Kidney tubule cell (primary cell): ENCODE data around the gene TEX14.

ENCODE experiments used
- DNase-seq: peaks from one replicate; pipeline ENCODE4 v3.0.0-alpha.2; 2018; ENCODE audit warnings: low spot score

TEX14 gene

GRCh38 chr17:58658804-58659713 is 32.8 kb downstream of the TEX14 start:
- DNase-seq: peak; percentile 99

GRCh38 chr17:58657962-58658803 is 33.7 kb downstream of the TEX14 start:
- DNase-seq: peak; percentile 40

- peak; percentile 72 for DNase-seq
Measured at GRCh38 chr17:58648236-58648635, 43.6 kb downstream of the TEX14 start.

GRCh38 chr17:58643147-58643546 is 48.7 kb downstream of the TEX14 start:
- DNase-seq: peak; percentile 84

GRCh38 chr17:58641887-58642311 is 49.9 kb downstream of the TEX14 start:
- peak; percentile 37 for DNase-seq

GRCh38 chr17:58640202-58640601 is 51.6 kb downstream of the TEX14 start:
- no peak for DNase-seq

GRCh38 chr17:58639681-58640080 is 52.2 kb downstream of the TEX14 start:
- DNase-seq: no peak

- DNase-seq: no peak
Measured at GRCh38 chr17:58637011-58637570, 54.8 kb downstream of the TEX14 start.

- DNase-seq: no peak
Measured at GRCh38 chr17:58632324-58633314, 59.2 kb downstream of the TEX14 start.

GRCh38 chr17:58631523-58632323 is 60.1 kb downstream of the TEX14 start:
- peak; percentile 99 for DNase-seq

- DNase-seq: no peak
Measured at GRCh38 chr17:58630883-58631522, 60.8 kb downstream of the TEX14 start.

- DNase-seq: no peak
Measured at GRCh38 chr17:58626905-58627304, 64.9 kb downstream of the TEX14 start.

- no peak for DNase-seq
Measured at GRCh38 chr17:58624751-58625150, 67.1 kb downstream of the TEX14 start.

- DNase-seq: no peak
Measured at GRCh38 chr17:58621174-58621573, 70.7 kb downstream of the TEX14 start.

GRCh38 chr17:58618336-58618735 is 73.5 kb downstream of the TEX14 start:
- DNase-seq: no peak

GRCh38 chr17:58617563-58617962 is 74.3 kb downstream of the TEX14 start:
- DNase-seq: no peak

- DNase-seq: no peak
Measured at GRCh38 chr17:58615768-58616659, 75.8 kb downstream of the TEX14 start.

GRCh38 chr17:58614859-58615459 is 76.9 kb downstream of the TEX14 start:
- no peak for DNase-seq
